ENCODE results near the gene OR6C4.

- TF ChIP-seq CTCF (IDR thresholded peaks at IDR 0.05; ENCODE audit: low read depth, low read length), result no peak
- no peak for TF ChIP-seq EZH2phosphoT487 (IDR thresholded peaks at IDR 0.05; ENCODE audit: low read depth)
These were observed at the start of gene OR6C4 for GRCh38 chr12:55549302-55549701.
